Measurements from ENCODE around the gene FHAD1. TPM values are rescaled to one million over a fixed set of nuclear protein-coding genes. Genes with fewer than 3 reads are reported as not detected.

The FHAD1 gene
- total RNA-seq, 4 donors from 2014 or later = 0.54 to 1.9 (median 0.75) TPM

DNA sequence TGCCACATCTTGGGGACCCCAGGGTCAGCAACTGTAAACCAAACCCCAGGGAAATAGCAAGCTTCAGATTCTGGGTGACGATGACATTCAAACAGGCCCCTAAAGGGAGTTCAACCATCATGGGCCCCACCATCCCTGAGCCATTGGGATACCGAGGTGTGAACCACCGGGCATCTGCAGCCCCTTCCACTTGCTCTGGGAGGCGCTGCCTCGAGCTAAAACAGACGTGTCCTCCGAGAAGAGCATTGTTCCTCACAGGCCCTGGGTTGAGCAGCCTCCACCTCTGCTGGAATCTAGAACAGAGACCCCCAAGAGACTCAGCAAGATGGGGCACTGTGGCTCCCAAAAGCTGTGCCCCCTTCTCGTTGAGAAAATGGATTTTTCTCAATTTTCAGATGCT lies 143.6 kb downstream of the FHAD1 start:
- Histone ChIP-seq H3K9me3 (no peaks in the 10 kb centered on the region), H3K4me1 (peaks cover 8 to 25% of the 10 kb centered on the region in 2 donors), H3K27ac (no peak overlapping the region), H3K4me3 (replicated peaks in 1 of 3) (no peak overlapping the region), H3K27me3 (no peaks in the 10 kb centered on the region), H3K36me3 (no peaks in the 10 kb centered on the region)
- no peak for DNase-seq
- intact Hi-C loops (cut with DNase I) = no loop called here
- TF ChIP-seq, protein P1, sequence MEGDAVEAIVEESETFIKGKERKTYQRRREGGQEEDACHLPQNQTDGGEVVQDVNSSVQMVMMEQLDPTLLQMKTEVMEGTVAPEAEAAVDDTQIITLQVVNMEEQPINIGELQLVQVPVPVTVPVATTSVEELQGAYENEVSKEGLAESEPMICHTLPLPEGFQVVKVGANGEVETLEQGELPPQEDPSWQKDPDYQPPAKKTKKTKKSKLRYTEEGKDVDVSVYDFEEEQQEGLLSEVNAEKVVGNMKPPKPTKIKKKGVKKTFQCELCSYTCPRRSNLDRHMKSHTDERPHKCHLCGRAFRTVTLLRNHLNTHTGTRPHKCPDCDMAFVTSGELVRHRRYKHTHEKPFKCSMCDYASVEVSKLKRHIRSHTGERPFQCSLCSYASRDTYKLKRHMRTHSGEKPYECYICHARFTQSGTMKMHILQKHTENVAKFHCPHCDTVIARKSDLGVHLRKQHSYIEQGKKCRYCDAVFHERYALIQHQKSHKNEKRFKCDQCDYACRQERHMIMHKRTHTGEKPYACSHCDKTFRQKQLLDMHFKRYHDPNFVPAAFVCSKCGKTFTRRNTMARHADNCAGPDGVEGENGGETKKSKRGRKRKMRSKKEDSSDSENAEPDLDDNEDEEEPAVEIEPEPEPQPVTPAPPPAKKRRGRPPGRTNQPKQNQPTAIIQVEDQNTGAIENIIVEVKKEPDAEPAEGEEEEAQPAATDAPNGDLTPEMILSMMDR (IDR thresholded peaks at IDR 0.05) = no peak
- no peak for TF ChIP-seq POLR2A (IDR thresholded peaks at IDR 0.05)
- WGBS, 2 donors = 86 to 96% methylated on average over 8 of the region's 8 CpGs

DNA sequence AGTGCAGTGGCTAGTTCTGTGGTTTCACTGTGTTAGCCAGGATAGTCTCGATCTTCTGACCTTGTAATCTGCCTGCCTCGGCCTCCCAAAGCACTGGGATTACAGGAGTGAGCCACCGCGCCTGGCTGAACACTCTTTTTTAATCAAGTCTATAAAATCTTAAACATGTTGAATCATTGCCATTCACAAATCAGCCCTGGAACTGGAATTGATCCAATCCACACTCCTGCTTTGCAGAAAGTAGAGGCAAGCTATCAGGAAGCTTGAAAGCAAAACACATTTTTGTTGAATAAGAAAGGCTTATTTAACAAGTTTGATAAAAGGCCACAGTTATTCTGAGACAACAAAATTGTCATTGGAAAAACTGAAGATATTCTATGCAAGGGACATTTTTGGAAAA lies 144.3 kb downstream of the FHAD1 start:
- peaks cover 8 to 25% of the 10 kb centered on the region in 2 donors for H3K4me1 ChIP-seq
- H3K27ac ChIP-seq = no peak overlapping the region
- TF ChIP-seq, protein P1 (IDR thresholded peaks at IDR 0.05) = no peak
- TF ChIP-seq POLR2A (IDR thresholded peaks at IDR 0.05) = no peak
- no peaks in the 10 kb centered on the region for H3K36me3 ChIP-seq
- no peak overlapping the region for H3K4me3 ChIP-seq (replicated peaks in 1 of 3)
- no peak for DNase-seq
- H3K27me3 ChIP-seq = no peaks in the 10 kb centered on the region
- no peaks in the 10 kb centered on the region for H3K9me3 ChIP-seq
- 82 to 89% methylated on average over 4 of the region's 4 CpGs for WGBS, 2 donors
- intact Hi-C loops (cut with DNase I) = no loop called here

DNA sequence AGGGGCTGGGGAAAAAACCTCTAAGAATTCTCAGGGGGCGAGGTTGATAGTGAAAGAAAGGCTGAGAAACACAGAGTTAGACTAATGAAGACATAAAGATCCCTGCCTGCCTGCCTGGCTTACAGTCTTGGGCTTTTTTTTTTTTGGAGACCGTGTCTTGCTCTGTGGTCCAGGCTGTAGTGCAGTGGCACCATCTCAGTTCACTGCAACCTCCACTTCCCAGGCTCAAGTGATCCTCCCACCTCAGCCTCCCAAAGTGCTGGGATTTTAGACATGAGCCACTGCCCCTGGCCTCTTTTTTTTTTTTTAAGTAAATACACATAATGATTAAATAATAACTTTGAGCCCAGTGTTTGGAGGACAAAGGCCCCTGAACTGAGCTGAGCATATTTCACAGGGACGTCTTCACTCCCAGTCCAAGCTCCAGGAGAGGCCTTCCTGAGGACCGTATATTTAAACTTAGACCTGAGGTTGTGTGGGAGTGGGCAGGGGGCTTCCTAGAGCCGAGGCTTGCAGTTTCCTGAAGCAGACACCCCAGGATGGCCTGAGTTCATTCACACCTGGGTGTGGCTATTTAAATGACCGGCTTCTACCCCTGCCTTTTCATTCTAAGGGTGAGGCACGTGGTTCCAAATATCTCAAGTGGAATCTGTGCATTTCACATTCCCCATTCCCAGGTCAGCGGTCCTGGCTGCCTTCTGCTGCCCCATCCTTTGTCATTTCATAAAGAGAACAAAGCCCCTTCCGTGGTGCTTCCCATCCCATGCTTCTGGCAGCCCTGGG lies 146.6 kb downstream of the FHAD1 start:
- H3K4me1 ChIP-seq = peaks cover 4 to 13% of the 10 kb centered on the region in 2 donors
- TF ChIP-seq POLR2A (IDR thresholded peaks at IDR 0.05) = no peak
- TF ChIP-seq, protein P1 (IDR thresholded peaks at IDR 0.05) = no peak
- H3K4me3 ChIP-seq (replicated peaks in 1 of 3) = no peak overlapping the region
- no peaks in the 10 kb centered on the region for H3K36me3 ChIP-seq
- 74 to 78% methylated on average over 9 of the region's 9 CpGs for WGBS, 2 donors
- no peak overlapping the region for H3K27ac ChIP-seq
- no peak for DNase-seq
- H3K27me3 ChIP-seq = no peaks in the 10 kb centered on the region
- H3K9me3 ChIP-seq = no peaks in the 10 kb centered on the region
- intact Hi-C loops (cut with DNase I) = no loop called here

DNA sequence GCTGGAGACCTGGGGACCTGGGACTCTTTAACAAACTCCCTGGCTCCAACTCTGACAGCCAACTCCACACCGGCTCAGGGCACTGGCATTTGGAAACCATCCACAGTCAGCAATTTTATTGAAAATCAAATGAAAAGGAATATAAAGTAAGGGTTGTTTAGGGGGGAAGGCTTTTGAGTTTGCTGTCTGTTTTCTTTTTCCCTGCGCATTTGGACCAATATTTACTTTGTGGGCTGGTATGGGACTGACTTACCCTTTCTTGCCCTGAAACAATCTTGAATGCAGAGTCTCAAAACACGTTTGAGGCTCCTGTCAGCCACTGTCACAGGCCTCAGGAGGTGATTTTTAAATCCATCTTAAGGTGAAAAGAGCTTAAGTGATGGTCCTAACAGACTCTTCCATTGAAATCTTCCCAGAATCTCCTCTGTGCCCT lies 147.3 kb downstream of the FHAD1 start:
- intact Hi-C loops (cut with DNase I) = no loop called here
- Histone ChIP-seq H3K4me3 (replicated peaks in 1 of 3) (no peak overlapping the region), H3K4me1 (peaks cover 4 to 8% of the 10 kb centered on the region in 2 donors), H3K27me3 (no peaks in the 10 kb centered on the region), H3K27ac (no peak overlapping the region), H3K9me3 (no peaks in the 10 kb centered on the region), H3K36me3 (no peaks in the 10 kb centered on the region)
- 44 to 55% methylated on average over 3 of the region's 3 CpGs for WGBS, 2 donors
- no peak for TF ChIP-seq POLR2A (IDR thresholded peaks at IDR 0.05)
- TF ChIP-seq, protein P1 (IDR thresholded peaks at IDR 0.05) = no peak
- no peak for DNase-seq

DNA sequence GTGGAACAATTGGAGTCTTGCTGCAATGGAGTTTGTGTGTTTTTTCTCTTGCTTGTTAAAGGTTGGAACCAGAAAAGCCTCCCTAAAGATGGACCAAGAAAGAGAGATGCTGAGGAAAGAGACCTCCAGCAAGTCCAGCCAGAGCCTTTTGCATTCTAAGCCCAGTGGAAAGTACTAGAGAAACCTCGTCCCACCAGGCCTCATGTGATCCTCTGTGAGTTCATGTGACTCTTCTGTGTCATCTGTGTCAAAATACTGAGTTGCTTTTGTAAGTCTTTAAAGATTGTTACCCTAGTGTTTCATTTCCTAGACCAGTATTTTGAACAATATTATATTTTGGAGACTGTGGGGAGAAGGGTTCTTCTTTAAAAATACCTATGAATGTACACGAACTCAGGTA lies 150.2 kb downstream of the FHAD1 start:
- H3K9me3 ChIP-seq = no peaks in the 10 kb centered on the region
- no peak for DNase-seq
- no peak overlapping the region for H3K4me3 ChIP-seq (replicated peaks in 1 of 3)
- H3K4me1 ChIP-seq = peaks cover 4 to 8% of the 10 kb centered on the region in 2 donors
- TF ChIP-seq, protein P1 (IDR thresholded peaks at IDR 0.05) = no peak
- no peak for TF ChIP-seq POLR2A (IDR thresholded peaks at IDR 0.05)
- H3K27ac ChIP-seq = no peak overlapping the region
- WGBS, 2 donors = 84 to 91% methylated on average over 2 of the region's 2 CpGs
- no peaks in the 10 kb centered on the region for H3K36me3 ChIP-seq
- intact Hi-C loops (cut with DNase I) = no loop called here
- H3K27me3 ChIP-seq = no peaks in the 10 kb centered on the region

Measured in thyroid gland (tissue), 4 donors.